NCI-H2227 treated with DMSO at 0.1 percent for 48 hours (cell line): Measurements from ENCODE around the gene DNAJC3.
"Not testable (repeated sequence)": the region's sequence is repeated elsewhere in the genome, so short reads cannot be mapped to it uniquely, and the experiment has no call there.

Source experiments
- DNase-seq: peaks from one replicate; lab custom pipeline; 2025; lab: John Stamatoyannopoulos, UW

The DNAJC3 gene

GRCh38 chr13:95714142-95714832 is 37.3 kb downstream of the DNAJC3 start:
- no peak for DNase-seq

DNA sequence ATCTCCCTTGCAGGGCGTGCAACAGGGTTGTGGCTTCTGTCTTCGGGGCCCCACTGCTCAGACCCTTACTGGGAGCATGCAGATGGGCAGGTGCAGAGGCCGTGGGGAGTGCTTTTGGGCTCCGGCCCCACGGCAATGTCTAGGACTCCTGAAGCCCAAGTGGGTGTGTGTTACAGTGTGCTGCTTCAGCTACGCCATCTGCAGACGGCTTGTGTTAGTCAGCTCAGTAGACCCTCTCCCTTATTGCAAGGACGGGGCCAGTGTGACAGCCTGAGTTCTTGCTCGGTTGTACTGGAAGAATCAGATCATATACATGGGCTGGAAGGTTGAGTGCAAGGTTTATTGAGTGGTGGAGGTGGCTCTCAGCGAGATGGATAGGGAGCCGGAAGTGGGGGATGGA is 39.3 kb downstream of the DNAJC3 start:
- DNase-seq = no peak

- no peak for DNase-seq
Observed at GRCh38 chr13:95722241-95722640, 45.3 kb downstream of the DNAJC3 start.

DNA sequence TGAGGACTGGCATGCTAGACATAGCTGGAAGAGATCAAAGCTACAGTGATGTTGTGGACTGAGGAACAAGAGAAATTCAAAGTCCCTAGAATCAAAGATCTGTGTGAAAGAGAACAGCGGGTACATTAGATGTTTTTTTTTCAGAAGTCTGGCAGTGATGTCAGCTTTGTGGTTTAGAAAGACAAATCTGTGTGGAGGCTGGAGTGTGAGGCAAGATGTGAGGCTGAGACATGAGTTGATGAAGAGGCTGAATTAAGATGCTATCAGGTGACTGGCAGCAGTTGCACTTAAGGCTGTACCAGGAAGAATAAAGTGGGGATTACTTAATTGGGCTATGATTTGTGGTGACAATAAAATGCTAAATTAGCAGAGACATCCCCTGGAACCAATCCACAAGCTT is 46.5 kb downstream of the DNAJC3 start:
- no peak for DNase-seq

DNA sequence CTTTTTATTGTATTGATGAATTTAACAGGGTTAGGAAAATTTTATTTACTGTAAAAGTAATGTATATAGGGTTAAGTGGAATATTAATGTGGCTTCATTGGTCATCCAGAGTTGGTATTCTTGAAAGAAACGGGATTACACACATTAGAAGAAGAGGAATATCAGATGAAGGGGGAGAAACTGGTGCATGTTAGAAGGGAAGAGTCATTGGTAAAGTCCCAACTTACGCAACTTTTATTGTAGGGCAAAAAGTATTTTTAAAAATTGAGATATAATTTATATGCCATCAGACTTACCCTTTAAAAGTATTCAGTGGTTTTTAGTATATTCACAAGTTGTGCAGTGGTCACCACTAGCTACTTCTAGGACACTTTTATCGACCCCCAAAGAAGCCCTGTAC is 47.3 kb downstream of the DNAJC3 start:
- DNase-seq = no peak

DNA sequence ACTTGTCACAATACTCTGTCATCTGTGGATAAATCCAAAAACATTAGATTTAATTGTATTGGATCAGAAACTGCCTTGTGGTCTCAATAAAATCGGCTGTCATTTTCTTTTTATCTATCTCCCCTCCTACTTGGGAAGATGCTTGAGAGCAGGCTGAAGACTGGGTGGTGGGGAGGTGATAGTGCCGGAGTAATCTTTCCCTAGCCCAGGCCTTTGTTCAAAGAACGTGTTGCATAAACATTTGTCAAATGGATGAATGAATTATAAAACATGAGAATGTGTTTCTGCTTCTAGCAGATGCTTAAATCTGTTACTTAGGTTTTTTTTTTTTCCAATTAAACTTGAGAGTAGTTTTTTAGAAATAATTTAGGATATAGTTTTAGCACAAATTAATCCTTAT is 49.9 kb downstream of the DNAJC3 start:
- DNase-seq = no peak

GRCh38 chr13:95728957-95729356 is 52.0 kb downstream of the DNAJC3 start:
- no peak for DNase-seq

DNA sequence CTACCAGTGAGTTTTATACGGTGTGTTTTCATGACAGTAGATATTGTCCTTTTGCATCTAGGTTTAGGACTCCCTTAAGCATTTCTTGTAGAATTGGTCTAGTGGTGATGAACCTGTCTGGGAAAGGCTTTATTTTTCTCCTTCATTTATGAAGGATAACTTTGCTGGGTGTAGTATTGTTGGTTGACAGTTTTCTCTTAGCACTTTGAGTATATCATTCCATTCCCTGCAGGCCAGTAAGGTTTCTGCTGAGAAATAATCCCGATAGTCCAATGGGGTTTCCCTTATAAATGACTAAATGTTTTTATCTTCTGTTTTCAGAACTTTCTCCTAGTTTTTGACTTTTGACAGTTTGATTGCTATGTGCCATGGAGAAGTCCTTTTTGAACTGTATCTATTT is 57.2 kb downstream of the DNAJC3 start:
- DNase-seq = no peak

DNA sequence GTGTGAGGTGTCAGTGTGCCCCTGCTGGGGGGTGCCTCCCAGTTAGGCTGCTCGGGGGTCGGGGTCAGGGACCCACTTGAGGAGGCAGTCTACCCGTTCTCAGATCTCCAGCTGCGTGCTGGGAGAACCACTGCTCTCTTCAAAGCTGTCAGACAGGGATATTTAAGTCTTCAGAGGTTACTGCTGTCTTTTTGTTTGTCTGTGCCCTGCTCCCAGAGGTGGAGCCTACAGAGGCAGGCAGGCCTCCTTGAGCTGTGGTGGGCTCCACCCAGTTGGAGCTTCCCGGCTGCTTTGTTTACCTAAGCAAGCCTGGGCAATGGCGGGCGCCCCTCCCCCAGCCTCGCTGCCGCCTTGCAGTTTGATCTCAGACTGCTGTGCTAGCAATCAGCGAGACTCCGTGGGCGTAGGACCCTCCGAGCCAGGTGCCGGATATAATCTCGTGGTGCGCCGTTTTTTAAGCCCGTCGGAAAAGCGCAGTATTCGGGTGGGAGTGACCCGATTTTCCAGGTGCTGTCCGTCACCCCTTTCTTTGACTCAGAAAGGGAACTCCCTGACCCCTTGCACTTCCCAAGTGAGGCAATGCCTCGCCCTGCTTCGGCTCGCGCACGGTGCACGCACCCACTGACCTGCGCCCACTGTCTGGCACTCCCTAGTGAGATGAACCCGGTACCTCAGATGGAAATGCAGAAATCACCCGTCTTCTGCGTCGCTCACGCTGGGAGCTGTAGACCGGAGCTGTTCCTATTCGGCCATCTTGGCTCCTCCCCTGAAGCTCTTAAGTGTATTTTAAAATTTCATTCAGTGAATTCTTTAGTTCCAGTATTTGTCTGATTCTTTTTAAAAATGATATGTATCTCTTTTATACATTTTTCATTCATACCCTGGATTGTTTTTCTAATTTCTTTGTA is 63.4 kb downstream of the DNAJC3 start:
- not testable (repeated sequence) for DNase-seq

DNA sequence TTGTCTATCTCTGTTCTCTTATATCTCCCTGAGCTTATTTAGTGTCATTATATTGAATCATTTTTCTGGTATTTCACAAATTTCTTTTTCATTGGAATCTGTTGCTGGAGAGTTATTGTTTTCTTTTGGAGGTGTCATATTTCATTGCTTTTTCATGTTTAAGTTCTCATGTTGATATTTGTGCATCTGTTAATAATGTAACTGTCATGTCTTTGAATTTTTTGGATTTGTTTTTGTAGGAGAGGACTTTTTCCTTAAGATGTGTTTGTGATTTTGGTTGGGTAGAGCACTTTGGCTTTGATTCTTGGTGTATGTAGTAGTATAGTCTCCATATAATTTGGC is 64.0 kb downstream of the DNAJC3 start:
- no peak for DNase-seq

- DNase-seq = no peak
Observed at GRCh38 chr13:95741584-95742563, 64.9 kb downstream of the DNAJC3 start.

GRCh38 chr13:95743192-95743591 is 66.3 kb downstream of the DNAJC3 start:
- DNase-seq = no peak

DNA sequence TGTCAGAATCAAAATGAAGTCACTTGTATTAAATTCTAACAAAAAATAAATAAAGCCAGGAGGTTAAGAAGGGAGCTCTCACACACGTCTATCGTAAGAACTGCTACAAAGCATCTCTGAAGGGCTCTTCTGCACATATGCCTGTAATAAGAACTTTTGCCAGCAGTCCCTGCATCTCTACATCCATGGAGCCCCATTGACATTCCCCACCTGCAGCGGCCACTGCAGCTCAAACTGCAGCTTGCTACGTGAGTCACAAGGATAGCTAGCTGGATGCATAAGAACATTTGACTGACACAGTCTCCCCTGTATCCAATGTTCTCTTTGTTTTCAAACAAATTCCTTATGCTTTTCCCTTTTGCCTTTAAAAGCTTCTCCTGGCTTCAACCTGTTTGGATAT is 68.3 kb downstream of the DNAJC3 start:
- DNase-seq = no peak

GRCh38 chr13:95745752-95746151 is 68.8 kb downstream of the DNAJC3 start:
- no peak for DNase-seq

GRCh38 chr13:95749545-95749944 is 72.6 kb downstream of the DNAJC3 start:
- no peak for DNase-seq

- DNase-seq = no peak
Observed at GRCh38 chr13:95752677-95753076, 75.7 kb downstream of the DNAJC3 start.

DNA sequence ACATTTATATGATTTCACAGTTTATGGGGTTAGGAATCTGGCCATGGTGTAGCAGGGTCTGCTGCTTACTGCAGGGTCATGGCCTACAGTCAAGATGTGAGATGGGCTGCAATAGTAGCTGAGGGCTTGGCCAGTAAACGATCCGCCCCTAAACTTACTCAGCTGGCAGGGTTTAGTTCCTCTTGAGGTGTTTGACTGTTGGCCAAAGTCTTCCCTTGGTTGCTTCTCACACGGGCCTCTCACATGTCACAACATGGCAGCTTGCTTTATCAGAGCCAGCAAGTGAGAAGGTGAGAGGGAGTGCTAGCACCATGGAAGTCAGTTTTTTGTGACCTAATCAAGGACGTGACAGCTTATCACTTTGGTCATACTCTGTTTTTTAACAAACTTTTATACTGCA is 77.1 kb downstream of the DNAJC3 start:
- DNase-seq = no peak

GRCh38 chr13:95756072-95756471 is 79.1 kb downstream of the DNAJC3 start:
- DNase-seq = no peak

DNA sequence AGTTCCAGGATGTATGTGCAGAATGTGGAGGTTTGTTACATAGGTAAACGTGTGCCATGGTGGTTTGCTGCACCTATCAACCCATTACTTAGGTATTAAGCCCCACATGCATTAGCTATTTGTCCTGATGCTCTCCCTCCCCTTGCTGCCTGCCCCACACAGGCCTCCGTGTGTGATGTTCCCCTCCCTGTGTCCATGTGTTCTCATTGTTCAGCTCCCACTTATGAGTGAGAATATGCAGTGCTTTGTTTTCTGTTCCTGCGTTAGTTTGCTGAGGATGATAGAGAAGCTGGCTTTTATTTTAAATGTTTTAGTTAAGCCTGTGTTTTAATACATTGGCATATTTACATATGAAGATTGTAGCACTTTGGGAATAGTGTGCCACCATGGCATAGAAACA is 85.7 kb downstream of the DNAJC3 start:
- not testable (repeated sequence) for DNase-seq

- DNase-seq = no peak
Observed at GRCh38 chr13:95763601-95764000, 86.7 kb downstream of the DNAJC3 start.

DNA sequence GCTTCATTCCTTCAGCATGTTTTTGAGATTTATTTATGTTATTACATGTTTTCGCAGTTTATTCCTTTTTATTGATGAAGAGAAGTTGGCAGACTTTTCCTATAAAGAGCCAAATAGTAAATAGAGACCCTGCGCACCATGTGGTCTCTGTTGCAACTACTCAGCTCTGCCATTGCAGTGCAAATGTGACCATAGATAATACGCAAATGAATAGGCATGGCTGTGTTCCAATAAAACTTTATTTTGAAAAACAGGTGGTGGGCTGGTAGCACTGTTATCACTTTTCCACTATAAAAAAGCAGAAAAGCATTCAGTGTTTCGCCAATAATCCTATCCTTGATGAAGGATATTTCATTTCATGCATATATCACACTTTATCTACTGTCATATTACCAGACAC is 95.0 kb downstream of the DNAJC3 start:
- DNase-seq = no peak

GRCh38 chr13:95779522-95779921 is 102.6 kb downstream of the DNAJC3 start:
- no peak for DNase-seq
